Measurements from ENCODE around the gene SHISAL1.
A peak's percentile ranks its signal among the peaks of the same experiment; 100 is the strongest.
"Not testable (repeated sequence)": the region's sequence is repeated elsewhere in the genome, so short reads cannot be mapped to it uniquely, and the experiment has no call there.

The SHISAL1 gene

DNA sequence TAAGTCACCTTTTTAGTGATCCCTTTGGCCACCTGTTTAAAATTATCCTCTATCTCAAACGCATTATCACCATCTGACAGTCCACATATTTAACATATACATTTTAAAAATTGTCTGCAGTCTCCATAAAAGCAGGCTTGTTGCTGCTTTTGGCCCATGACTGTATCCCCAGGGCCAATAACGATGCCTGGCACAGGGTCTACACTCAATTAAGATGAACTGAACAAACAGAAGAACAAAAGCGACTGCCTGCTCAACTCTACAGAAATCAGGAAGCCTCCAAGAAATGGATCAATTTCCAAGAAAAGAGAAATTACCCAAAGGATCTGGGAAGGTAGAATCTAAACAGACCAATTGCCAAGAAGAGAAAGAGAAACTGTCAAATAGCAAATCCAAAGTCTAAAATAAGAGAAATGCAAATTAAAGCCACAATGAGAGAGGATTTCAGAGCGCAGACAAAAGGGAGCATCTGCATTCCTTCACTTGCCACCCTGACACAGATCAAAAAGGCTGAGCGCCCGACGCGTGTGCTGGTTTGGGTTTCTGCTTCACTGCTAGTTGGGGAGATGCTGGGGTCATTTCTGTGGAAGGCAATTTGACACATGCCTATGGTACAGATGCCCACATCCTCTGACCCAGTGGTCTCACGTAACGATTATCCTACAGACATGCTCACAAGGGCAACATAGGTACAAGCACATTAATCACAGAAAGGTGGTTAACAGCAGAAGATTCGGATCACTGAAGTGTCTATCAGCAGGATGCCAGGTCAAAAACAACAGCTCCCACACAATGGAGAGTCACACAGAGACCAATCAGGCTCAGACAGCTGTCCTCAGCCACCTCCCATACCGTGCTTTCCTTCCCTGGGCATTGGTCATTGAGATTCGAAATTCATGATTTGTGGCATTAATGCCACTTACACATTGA is 55.9 kb downstream of the SHISAL1 start:
- Mint-ChIP-seq H3K4me3 (no peak overlapping the region), H3K4me1 (peaks cover 8% of the 10 kb centered on the region), H3K27me3 (peaks cover 18% of the 10 kb centered on the region), H3K27ac (no peak overlapping the region), H3K9me3 (peaks cover 0 to 5% of the 10 kb centered on the region in 2 donors)
- ATAC-seq = no peak
- DNase-seq = no peak

DNA sequence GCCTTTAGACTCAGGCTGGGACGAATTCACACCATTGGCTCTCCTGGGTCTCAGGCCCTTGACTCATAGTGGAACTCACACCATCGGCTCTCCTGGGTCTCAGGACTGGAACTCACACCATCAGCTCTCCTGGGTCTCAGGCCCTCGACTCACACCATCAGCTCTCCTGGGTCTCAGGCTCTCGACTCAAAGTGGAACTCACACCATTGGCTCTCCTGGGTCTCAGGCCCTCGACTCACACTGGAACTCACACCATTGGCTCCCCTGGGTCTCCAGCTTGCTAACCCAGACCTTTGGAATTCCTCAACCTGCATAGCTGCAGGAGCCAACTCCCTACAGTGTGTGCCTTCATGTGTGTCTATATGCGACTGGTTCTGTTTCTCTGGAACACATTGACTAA is 56.7 kb downstream of the SHISAL1 start:
- ATAC-seq (no peak), DNase-seq (peak in 1 of 2 donors; percentile 1)
- Mint-ChIP-seq H3K27ac (no peak overlapping the region), H3K27me3 (peaks cover 18% of the 10 kb centered on the region), H3K4me1 (peaks cover under 1% of the 10 kb centered on the region), H3K4me3 (no peak overlapping the region), H3K9me3 (peaks cover 0 to 9% of the 10 kb centered on the region in 2 donors)

DNA sequence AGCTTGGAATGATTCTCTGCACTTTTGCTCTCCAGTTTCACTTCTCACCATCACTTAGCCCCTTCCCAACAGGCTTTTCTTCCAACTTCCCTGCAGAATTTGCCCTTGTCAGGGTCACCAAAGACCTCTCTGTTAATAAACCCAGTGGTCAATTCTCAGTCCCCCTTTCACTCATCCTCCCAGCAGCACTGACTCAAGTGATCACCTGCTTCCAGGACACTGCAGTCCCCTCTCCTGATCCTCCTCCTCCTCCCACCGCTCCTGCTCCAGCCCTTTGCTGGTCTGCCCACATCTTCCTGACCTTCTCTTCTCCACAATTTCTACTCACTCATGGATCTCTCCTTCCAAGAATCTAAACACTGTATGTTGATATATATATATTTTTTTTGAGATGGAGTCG is 57.9 kb downstream of the SHISAL1 start:
- ATAC-seq = no peak
- Mint-ChIP-seq H3K27me3 (peaks cover 18% of the 10 kb centered on the region), H3K27ac (no peak overlapping the region), H3K9me3 (peaks cover 4 to 19% of the 10 kb centered on the region in 2 donors), H3K4me1 (no peaks in the 10 kb centered on the region), H3K4me3 (no peak overlapping the region)
- DNase-seq = no peak

DNA sequence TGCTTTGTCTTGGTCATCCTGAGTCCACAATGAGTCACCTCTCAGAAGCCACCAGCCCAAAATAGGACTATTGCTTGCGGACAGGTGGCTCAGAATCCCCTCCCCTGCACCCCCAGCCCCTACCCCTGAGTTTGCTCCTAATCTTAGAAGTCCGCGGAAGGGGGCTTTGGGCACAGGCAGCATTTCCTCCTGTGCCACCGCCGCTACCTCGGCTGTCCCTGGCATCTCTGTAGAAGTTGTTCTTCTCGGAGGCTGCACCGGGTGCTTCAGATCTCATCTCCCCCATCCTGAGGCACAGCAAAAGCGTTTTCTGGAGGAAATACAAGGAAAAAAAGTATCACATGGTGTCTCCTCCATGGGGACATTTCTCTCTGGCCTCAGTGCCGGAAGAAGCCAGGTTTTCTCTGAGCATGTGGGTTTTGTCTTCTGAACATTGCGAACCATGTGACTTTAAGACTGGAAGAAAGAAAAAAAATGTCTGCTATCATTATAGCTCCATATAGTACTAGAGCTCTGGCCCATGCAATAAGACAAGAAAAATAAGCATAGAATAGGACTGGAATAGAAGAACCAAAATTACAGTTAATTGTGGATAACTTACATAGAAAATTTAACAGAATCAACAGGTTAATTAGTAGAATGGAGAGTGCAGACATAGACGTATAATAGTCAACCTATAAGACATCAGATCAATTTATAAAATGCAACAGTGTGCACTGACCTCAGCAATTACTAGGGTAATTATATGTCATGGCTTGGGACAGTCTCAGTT is 63.2 kb downstream of the SHISAL1 start:
- Mint-ChIP-seq H3K27ac (no peak overlapping the region), H3K27me3 (peaks cover 23% of the 10 kb centered on the region), H3K9me3 (peaks cover 13 to 24% of the 10 kb centered on the region in 2 donors), H3K4me1 (no peaks in the 10 kb centered on the region), H3K4me3 (no peak overlapping the region)
- DNase-seq (no peak), ATAC-seq (no peak)

DNA sequence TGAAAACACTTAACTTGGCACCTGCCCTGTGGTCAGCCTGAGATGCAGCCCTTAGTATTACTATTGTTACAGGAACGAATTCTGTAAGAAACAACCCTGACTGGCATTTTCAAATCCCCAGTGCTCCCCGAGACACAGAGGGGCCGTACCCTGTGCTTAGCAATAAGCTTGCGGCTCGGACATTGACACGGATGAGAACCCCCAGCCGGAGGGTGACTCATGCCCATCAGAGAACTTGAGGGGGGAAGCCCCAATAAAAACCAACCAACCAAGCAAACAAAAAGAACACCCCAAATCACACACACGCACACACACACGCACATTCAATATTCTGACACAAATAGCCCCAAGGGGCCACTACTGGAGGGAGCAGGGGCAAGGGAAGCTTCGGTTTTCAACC is 63.8 kb downstream of the SHISAL1 start:
- Mint-ChIP-seq H3K27me3 (peaks cover 29% of the 10 kb centered on the region), H3K9me3 (peaks cover 13 to 24% of the 10 kb centered on the region in 2 donors), H3K4me3 (no peak overlapping the region), H3K4me1 (no peaks in the 10 kb centered on the region), H3K27ac (no peak overlapping the region)
- ATAC-seq = no peak
- DNase-seq = no peak

DNA sequence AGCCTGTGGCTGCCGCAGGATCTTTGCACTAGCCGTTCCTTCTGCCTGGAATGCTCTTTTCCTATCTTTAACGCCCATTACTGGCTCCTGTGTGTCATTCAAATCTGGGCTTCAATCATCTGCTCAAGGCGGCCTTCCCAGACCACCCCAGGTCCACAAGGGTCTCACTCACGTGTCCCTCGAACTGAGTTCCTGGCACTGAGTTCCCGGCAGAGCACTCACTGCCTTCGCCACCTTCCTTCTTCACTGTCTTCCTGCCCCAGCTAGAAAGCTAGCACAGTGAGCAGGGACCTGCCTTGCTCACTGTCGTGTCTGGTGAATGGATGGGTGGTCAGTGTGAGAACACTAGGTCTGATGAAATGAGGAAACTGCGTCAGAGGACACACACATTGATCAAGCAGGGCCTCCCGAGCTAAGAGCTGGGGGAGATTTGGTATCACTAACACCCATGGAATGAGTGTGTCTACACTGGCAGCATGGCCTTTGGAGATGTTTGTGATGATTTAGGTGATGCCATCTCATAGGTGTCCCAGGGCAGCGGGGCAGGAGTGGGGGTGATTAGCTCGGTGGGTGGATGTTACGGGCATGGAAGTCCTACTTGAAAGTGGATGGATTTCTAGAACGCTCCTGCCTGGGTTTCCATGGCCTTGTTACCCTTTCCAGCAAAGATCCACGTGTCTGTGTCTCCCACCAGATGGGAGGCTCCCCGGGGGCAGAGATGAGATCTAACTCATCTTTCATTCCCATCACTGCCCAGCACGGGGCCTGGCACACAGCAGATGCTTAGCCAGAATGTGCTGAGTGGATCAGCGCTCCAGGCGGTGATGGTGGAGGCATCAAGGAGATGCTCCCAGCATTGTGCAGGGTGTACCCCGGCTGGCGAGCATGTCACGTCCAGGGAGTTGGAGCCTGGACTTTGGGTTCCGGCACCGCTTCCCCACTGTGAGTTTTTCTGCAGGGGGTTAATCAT is 64.5 kb downstream of the SHISAL1 start:
- peaks cover 13 to 24% of the 10 kb centered on the region in 2 donors for H3K9me3 Mint-ChIP-seq
- ATAC-seq (no peak), DNase-seq (peak in 1 of 2 donors; percentile 4)
- H3K27ac Mint-ChIP-seq = peak overlapping the region in 1 of 2 donors; percentile 40
- H3K4me3 Mint-ChIP-seq = no peak overlapping the region
- no peaks in the 10 kb centered on the region for H3K4me1 Mint-ChIP-seq
- H3K27me3 Mint-ChIP-seq = peaks cover 36% of the 10 kb centered on the region

DNA sequence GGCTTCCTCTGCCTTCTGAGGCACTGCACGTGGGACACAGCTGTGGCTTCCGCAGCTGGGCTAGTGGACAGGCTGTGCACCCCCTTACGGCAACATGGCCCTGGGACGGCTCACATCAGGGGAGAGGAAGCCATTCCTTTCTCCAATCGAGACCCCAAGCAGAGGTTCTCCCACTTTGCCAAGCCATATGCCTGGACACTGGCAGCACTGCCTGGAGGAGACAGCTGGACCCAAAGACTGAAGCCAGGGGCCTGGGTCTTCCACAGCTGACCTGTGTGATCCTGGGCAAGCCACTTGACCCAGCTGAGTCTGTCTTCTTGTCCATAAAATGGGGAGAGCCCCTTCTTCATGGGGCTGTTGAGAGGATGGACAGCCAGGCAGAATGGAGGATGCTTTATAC is 65.4 kb downstream of the SHISAL1 start:
- no peaks in the 10 kb centered on the region for H3K4me1 Mint-ChIP-seq
- H3K27me3 Mint-ChIP-seq = peaks cover 37% of the 10 kb centered on the region
- no peak overlapping the region for H3K4me3 Mint-ChIP-seq
- DNase-seq (peak in 1 of 2 donors; percentile 6), ATAC-seq (no peak)
- H3K9me3 Mint-ChIP-seq = peaks cover 13 to 24% of the 10 kb centered on the region in 2 donors
- no peak overlapping the region for H3K27ac Mint-ChIP-seq

DNA sequence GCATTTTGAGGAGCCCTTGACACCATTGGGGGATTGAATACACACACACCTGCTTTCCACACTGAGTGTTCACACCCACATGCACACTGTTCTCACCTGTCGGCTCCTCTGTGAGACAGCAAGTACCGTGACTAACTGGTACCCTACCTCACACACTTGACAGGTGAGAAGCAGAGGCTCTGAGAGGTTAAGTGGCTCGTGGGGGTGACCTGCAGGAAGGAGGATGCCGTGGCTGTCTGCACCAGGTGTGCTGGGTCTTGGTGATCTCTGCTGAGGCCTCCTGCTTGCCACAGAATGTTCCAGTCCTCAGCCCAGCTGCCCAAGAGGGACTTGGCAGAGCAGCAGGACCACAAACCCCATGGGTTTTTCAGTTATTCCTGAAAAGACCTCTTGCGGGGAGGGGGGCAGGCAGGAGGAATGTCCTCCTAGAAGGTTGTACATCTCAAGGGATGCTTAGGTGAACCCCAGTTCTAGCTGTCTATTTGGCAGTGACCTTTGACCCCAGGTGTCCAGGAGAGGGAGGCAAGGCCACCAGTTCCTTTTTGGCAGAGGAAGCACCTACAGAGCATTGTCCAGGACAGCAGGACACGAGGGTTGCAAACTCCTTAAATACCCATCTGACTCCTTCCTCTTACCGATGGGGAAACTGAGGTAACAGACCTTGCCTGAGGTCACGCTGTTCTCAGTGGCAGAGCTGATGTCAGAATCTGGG is 66.0 kb downstream of the SHISAL1 start:
- DNase-seq (no peak), ATAC-seq (no peak)
- Mint-ChIP-seq H3K4me3 (no peak overlapping the region), H3K27ac (no peak overlapping the region), H3K4me1 (no peaks in the 10 kb centered on the region), H3K27me3 (peaks cover 43% of the 10 kb centered on the region), H3K9me3 (peaks cover 13 to 19% of the 10 kb centered on the region in 2 donors)

DNA sequence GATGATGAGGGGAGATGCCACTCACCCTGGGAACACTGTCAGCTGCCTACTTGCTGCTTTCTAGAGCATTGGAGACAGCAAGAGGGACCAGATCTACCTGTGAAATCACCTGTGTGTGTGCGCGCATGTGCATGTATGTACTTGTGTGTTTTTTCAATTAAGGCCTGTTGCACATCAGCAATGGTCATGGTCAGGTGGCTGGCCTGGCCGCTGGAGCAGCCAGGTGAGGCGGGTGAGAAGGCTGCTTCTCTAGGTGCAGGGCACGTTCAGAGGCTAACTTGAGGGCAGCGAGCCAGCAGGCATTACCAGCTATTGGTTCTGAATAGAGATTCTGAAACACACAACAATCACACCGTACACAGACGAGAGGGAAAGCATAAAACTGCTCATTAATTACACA is 66.9 kb downstream of the SHISAL1 start:
- DNase-seq (peak in 1 of 2 donors; percentile 1), ATAC-seq (no peak)
- no peak overlapping the region for H3K4me3 Mint-ChIP-seq
- peaks cover 46% of the 10 kb centered on the region for H3K27me3 Mint-ChIP-seq
- H3K9me3 Mint-ChIP-seq = peaks cover 13% of the 10 kb centered on the region in 2 donors
- H3K4me1 Mint-ChIP-seq = no peaks in the 10 kb centered on the region
- no peak overlapping the region for H3K27ac Mint-ChIP-seq

DNA sequence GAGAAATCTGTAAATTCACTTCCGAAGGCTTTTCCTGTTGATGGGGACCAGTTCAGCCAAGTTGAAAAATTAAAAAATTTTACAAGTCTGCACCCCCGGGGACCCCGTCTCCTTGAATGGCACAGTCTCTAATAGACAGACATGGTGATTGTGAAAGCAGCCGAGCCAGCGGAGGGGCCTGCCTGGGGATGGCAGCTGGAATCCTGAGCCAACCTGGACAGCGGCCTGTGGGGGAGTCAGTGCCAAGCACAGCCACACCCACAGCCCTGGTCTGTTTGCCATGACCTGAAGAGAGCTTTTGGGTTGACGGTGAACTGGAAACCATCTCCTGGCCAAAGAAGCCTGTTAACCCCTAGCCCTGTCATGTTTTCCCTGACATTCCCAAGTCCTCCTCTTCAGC is 67.3 kb downstream of the SHISAL1 start:
- Mint-ChIP-seq H3K27ac (no peak overlapping the region), H3K9me3 (peaks cover 11 to 13% of the 10 kb centered on the region in 2 donors)
- DNase-seq = no peak

DNA sequence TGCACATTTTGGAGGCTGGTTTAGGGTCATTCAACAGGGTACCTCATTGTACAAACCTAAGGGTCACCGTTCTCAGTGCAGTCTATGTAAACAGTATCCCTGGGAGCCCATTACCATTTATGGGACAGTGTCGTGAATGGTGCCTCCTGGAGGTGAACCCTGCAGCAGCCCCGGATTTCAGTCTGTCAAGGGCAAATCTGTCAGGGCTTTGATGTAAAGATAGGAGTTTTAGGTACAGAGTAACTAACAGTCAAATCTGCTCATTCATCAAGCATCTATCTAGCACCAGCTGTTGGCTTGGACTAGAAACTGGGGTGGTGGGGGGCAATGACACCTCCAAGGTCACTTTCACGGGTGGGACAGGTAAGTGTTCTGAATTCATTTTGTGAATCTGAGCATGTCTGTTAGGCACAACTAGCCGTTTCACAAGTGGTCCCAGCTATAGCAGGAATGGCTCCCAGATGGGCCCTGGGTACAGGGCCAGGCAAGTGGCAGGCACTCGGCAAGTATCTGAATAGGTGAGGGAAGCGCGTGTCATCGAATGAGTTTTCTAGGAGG is 68.4 kb downstream of the SHISAL1 start:
- peaks cover 0 to 5% of the 10 kb centered on the region in 2 donors for H3K9me3 Mint-ChIP-seq
- peak in 1 of 2 donors; percentile 5 for DNase-seq
- H3K4me1 Mint-ChIP-seq = no peaks in the 10 kb centered on the region
- ATAC-seq = no peak
- no peak overlapping the region for H3K27ac Mint-ChIP-seq
- H3K27me3 Mint-ChIP-seq = peaks cover 54% of the 10 kb centered on the region
- no peak overlapping the region for H3K4me3 Mint-ChIP-seq

More for the DNA sequence above, 67.3 kb downstream of the SHISAL1 start:
- H3K4me3 Mint-ChIP-seq = no peak overlapping the region
- no peak for ATAC-seq
- peaks cover 51% of the 10 kb centered on the region for H3K27me3 Mint-ChIP-seq
- H3K4me1 Mint-ChIP-seq = no peaks in the 10 kb centered on the region

DNA sequence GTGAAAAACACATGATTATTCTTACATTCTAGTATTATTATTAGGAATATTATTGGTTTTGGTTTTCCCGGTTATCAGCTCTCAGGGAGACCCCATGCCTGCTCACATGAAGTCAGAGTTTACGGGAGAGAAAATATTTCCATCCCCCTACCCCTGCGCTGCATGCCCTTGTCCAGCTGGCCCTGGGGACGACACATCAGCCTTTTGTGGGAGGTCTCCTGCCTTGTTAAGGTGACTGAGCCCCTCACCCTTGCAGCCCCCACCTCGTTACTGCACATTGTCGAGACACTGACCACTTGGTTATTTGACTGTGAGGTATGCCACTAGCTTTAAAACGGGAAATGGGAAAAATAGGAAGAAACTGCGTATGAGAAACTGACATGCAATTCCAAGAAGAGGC is 69.0 kb downstream of the SHISAL1 start:
- DNase-seq = no peak
- H3K4me1 Mint-ChIP-seq = no peaks in the 10 kb centered on the region
- H3K9me3 Mint-ChIP-seq = no peaks in the 10 kb centered on the region
- H3K4me3 Mint-ChIP-seq = no peak overlapping the region
- no peak overlapping the region for H3K27ac Mint-ChIP-seq
- H3K27me3 Mint-ChIP-seq = peaks cover 54% of the 10 kb centered on the region
- ATAC-seq = no peak

DNA sequence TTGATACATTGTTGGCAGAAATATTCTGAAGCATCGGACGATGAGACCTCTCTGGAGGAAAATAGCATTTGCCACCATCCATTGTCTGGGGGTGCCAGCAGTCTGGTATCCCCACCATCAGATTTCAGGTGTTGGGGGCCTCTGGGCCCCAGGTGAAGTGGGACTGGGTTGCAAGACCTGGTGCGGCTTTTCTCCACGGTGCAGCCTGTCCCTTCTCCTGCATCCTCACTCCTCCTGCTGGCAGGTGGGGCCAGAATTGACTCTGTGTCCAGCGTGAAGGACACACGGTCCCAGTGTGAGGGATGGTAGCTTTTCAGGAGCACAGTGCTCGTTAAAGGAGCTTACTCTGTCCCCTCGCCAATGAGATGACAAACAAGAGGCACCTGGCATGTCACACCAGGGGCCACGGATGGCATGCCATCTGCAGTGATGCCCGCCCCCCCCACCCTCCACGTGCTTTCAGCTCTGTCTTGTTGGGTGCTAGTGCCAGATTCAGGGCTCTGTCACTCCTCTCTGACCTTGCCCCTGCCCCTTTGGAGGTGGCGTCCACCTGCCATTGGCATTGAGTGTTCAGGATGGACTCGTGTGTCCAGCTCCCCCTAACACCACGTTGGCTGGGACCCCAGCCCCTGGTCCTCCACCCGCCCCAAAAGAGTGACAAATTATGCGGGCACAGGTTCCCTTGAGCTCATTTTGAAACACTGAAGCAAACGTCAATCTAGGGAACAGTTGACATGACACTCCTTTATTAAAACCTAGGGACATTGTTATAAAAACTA is 69.6 kb downstream of the SHISAL1 start:
- no peak overlapping the region for H3K27ac Mint-ChIP-seq

DNA sequence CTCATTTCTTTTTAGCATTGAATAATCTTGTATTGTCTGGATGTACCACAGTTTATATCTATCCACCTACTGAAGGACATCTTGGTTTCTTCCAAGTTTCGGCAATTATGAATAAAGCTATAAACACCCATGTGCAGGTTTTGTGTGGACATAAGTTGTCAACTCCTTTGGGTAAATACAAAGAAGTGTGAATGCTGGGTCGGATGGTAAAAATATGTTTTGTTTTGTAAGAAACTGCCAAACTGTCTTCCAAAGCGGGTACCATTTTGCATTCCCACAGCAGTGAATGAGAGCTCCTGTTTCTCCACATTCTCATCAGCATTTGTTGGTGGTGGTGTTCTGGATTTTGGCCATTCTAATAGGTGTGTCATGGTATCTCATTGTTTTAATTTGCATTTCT is 71.6 kb downstream of the SHISAL1 start:
- H3K9me3 Mint-ChIP-seq, H3K27ac Mint-ChIP-seq, ATAC-seq, H3K4me3 Mint-ChIP-seq, H3K4me1 Mint-ChIP-seq, DNase-seq: not testable (repeated sequence)
- H3K27me3 Mint-ChIP-seq = peaks cover 54% of the 10 kb centered on the region

More for the DNA sequence above, 69.6 kb downstream of the SHISAL1 start:
- Mint-ChIP-seq H3K4me3 (no peak overlapping the region), H3K9me3 (no peaks in the 10 kb centered on the region), H3K4me1 (no peaks in the 10 kb centered on the region), H3K27me3 (peaks cover 51% of the 10 kb centered on the region)
- DNase-seq (peak in 1 of 2 donors; percentile 1), ATAC-seq (no peak)

All from stimulated activated naive CD8-positive, alpha-beta T cell treated with anti-CD3 and anti-CD28 coated beads, Interleukin-15, amount 100 ng/mL, for 72 hours (primary cell).